K562 (cell line): ENCODE results near the gene ANGEL2. TPM values are rescaled to one million over a fixed set of nuclear protein-coding genes. Genes with fewer than 3 reads are reported as not detected.

ENCODE experiments used
- ADNP ChIP-seq: fragments of 200-800 bp; sonication (Bioruptor generic); IDR thresholded peaks from 2 replicates; pipeline ENCODE4 v1.6.1; 2016; ENCODE audit warnings: missing genetic modification characterization, missing compliant biosample characterization
- CREBBP ChIP-seq: IDR thresholded peaks from one replicate; pipeline ENCODE4 v1.6.1; 2012; ENCODE audit warnings: low read depth, mild to moderate bottlenecking, control low read depth, inconsistent platforms, low read length
- GATAD2A ChIP-seq: fragments of 450-650 bp; IDR thresholded peaks from 2 replicates; pipeline ENCODE4 v1.6.1; 2017
- GTF2F1 ChIP-seq: IDR thresholded peaks from 2 replicates; pipeline ENCODE4 v1.6.1; 2011; ENCODE audit warnings: low read depth, low read length, improper control_type of control experiment
- HDAC1 ChIP-seq, 2 experiments: fragments of 450-650 bp; IDR thresholded peaks; 2 replicates each; pipeline ENCODE4 v1.6.1; 2016 to 2017; ENCODE audit warnings: inconsistent platforms in 1 of 2, mild to moderate bottlenecking in 1 of 2, moderate library complexity in 1 of 2
- HEY1 ChIP-seq: fragments of 250-450 bp; sonication (Bioruptor Pico); IDR thresholded peaks from 2 replicates; pipeline ENCODE4 v1.5.0; 2020; ENCODE audit warnings: mild to moderate bottlenecking, moderate library complexity, borderline replicate concordance
- HMGN3 ChIP-seq: IDR thresholded peaks from 2 replicates; pipeline ENCODE4 v1.6.1; 2011; ENCODE audit warnings: borderline replicate concordance, low read depth, mild to moderate bottlenecking, mixed read lengths, low read length; ENCODE audit not compliant: insufficient read length; ENCODE audit errors: extremely low read depth
- HNRNPLL ChIP-seq: fragments of 200-400 bp; formaldehyde crosslinking; IDR thresholded peaks from 2 replicates; pipeline ENCODE4 v1.6.1; 2017; ENCODE audit warnings: low read length, low read depth, mild to moderate bottlenecking; ENCODE audit not compliant: poor library complexity, severe bottlenecking
- MEF2D ChIP-seq: conservative IDR thresholded peaks from 2 replicates; pipeline ENCODE4 v1.6.1; 2016; ENCODE audit warnings: low read depth, missing genetic modification characterization, missing compliant biosample characterization
- MIER1 ChIP-seq: fragments of 450-650 bp; IDR thresholded peaks from 2 replicates; pipeline ENCODE4 v1.6.1; 2016; ENCODE audit warnings: antibody characterized with exemption, mild to moderate bottlenecking, low read depth
- MXI1 ChIP-seq: IDR thresholded peaks from 2 replicates; pipeline ENCODE4 v1.6.1; 2011; ENCODE audit warnings: low read depth, mild to moderate bottlenecking, improper control_type of control experiment, low read length
- MYNN ChIP-seq, 2 experiments: sonication (generic); formaldehyde crosslinking in 1 of 2; IDR thresholded peaks; 2 replicates each; pipeline versions ENCODE4 v1.5.0 to v1.6.1; 2016 to 2020; ENCODE audit warnings: antibody characterized with exemption in 1 of 2, missing genetic modification reagents in 1 of 2
- NR2C2 ChIP-seq, 2 experiments: fragments of 200-800 bp in 1 of 2; sonication (Bioruptor generic) in 1 of 2; sonication (generic) in 1 of 2; formaldehyde crosslinking in 1 of 2; IDR thresholded peaks; 2 replicates each; pipeline versions ENCODE4 v1.6.1 to v1.8.0; 2016 to 2022; ENCODE audit warnings: mild to moderate bottlenecking in 1 of 2, missing compliant biosample characterization in 1 of 2, missing genetic modification characterization in 1 of 2, missing genetic modification reagents in 1 of 2
- TRIM24 ChIP-seq, 2 experiments: fragments of 450-650 bp; IDR thresholded peaks; 2 replicates each; pipeline ENCODE4 v1.6.1; 2016
- ZBED1 ChIP-seq: IDR thresholded peaks from 2 replicates; pipeline ENCODE4 v1.6.1; 2014
- ZNF24 ChIP-seq: fragments of 450-650 bp; IDR thresholded peaks from 2 replicates; pipeline ENCODE4 v1.6.1; 2016
- ZNF57 ChIP-seq: fragments of 450-650 bp; formaldehyde crosslinking; IDR thresholded peaks from 2 replicates; pipeline ENCODE4 v1.4.0; 2020; ENCODE audit warnings: mild to moderate bottlenecking, moderate library complexity
- polyA plus RNA-seq, 8 experiments: library from polyadenylated mRNA; depleted of rRNA in 4 of 8; stranded (reverse) in 5 of 8; unstranded in 3 of 8; fragments of >200 nt; fragmentation: Nextera tagmentation in 2 of 8; fragmentation: Illumina TruSeq in 1 of 8; extraction: Ambion mirVana in 2 of 8; extraction: Trizol in 1 of 8; gene quantifications; 2 replicates each; pipeline versions ENCODE4 v1.2.1 to v1.2.3, GENCODE V29; 2011 to 2014; ENCODE audit warnings: inconsistent platforms in 1 of 8, missing spikeins in 1 of 8
- total RNA-seq, 7 experiments: library from RNA; depleted of rRNA in 6 of 7; stranded (reverse); fragments of >200 nt in 6 of 7; fragmentation: Illumina TruSeq in 2 of 7; extraction: Trizol in 2 of 7; gene quantifications; 2 replicates each; pipeline versions ENCODE4 v1.2.1 to v1.2.3, GENCODE V29; 2011 to 2021; ENCODE audit warnings: low replicate concordance in 1 of 7
- TF ChIP-seq, protein P1 (sequence below), 2 experiments: fragments of 450-650 bp in 1 of 2; sonication (generic) in 1 of 2; formaldehyde crosslinking in 1 of 2; IDR thresholded peaks; 2 replicates each; pipeline versions ENCODE4 v1.7.1 to v1.9.0; 2016 to 2022; ENCODE audit warnings: inconsistent platforms in 1 of 2, mild to moderate bottlenecking in 1 of 2, missing genetic modification reagents in 1 of 2
- TF ChIP-seq, protein P2 (sequence below): fragments of 250-450 bp; sonication (Bioruptor Pico); IDR thresholded peaks from 2 replicates; pipeline ENCODE4 v1.9.0; 2021; ENCODE audit warnings: mild to moderate bottlenecking

Gene ANGEL2
- total and polyA plus RNA-seq, 9 of the 15 experiments (the other 6 are each of a cell fraction or from before 2014, with no cell fraction given), result 6.8 to 34.6 (median 26.2) TPM

DNA sequence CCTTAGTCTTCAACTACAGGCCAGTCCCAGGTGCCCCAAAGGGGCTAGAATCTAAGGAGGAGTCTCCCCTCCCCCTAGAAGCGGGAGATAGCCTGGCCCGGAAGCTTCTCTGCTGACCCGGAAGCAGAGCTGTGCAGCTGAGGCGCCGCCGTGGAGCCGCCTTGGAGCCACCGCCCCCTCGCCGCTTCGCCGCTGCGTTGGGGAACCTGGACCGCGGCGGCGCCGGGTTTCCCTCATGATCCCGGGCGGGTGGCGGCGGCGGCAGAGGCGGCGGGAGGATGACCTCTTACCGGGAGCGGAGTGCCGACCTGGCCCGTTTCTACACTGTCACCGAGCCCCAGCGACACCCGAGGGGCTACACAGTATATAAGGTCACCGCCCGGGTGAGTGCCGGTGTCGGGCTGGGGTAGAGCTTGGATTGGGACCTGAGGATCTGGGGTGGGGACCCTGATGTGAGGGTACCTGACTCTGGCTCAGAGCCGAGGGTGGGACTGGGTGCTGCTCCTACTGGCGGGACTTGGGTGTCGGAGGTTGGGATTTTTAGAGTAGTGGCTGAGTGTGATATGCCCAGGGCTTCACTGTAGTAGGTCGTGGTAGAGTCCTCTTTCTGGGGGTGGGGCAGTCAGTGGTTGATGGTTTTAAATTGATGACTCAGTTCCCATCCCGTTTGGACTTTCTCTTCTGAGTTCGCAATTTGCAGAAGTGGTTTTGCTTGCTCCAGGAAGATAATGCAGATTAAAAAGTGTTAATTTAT, 35.6 kb upstream of the ANGEL2 start, which contains the start of gene RPS6KC1 (continued):
- TF ChIP-seq, protein P1, sequence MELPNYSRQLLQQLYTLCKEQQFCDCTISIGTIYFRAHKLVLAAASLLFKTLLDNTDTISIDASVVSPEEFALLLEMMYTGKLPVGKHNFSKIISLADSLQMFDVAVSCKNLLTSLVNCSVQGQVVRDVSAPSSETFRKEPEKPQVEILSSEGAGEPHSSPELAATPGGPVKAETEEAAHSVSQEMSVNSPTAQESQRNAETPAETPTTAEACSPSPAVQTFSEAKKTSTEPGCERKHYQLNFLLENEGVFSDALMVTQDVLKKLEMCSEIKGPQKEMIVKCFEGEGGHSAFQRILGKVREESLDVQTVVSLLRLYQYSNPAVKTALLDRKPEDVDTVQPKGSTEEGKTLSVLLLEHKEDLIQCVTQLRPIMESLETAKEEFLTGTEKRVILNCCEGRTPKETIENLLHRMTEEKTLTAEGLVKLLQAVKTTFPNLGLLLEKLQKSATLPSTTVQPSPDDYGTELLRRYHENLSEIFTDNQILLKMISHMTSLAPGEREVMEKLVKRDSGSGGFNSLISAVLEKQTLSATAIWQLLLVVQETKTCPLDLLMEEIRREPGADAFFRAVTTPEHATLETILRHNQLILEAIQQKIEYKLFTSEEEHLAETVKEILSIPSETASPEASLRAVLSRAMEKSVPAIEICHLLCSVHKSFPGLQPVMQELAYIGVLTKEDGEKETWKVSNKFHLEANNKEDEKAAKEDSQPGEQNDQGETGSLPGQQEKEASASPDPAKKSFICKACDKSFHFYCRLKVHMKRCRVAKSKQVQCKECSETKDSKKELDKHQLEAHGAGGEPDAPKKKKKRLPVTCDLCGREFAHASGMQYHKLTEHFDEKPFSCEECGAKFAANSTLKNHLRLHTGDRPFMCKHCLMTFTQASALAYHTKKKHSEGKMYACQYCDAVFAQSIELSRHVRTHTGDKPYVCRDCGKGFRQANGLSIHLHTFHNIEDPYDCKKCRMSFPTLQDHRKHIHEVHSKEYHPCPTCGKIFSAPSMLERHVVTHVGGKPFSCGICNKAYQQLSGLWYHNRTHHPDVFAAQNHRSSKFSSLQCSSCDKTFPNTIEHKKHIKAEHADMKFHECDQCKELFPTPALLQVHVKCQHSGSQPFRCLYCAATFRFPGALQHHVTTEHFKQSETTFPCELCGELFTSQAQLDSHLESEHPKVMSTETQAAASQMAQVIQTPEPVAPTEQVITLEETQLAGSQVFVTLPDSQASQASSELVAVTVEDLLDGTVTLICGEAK (IDR thresholded peaks at IDR 0.05), result peak; percentile 98
- TF ChIP-seq, protein P1 (CRISPR knock-in tag; IDR thresholded peaks at IDR 0.05), result no peak
- TF ChIP-seq CREBBP (no peak), HDAC1 (IDR thresholded peaks at IDR 0.05) (peak; percentile 19 to 94; a peak in 2 of 4 replicates), ZNF24 (peak; percentile 9; the same call in 1 of the 2 replicates), NR2C2 (CRISPR knock-in tag; IDR thresholded peaks at IDR 0.05) (peak; percentile 99), NR2C2 (tag; IDR thresholded peaks at IDR 0.05) (peak; percentile 100), ZNF57 (CRISPR knock-in tag) (0 out of 2 replicates have a peak, but pooled peaks have one; percentile 55), ADNP (no peak), GATAD2A (no peak), TRIM24 (IDR thresholded peaks at IDR 0.05) (peak in 1 of 2 experiments; percentile 14; a peak in 1 of 4 replicates), MXI1 (peak; percentile 75), HEY1 (no peak), MEF2D (tag) (peak; percentile 73), HMGN3 (peak; percentile 92), ZBED1 (no peak), MYNN (IDR thresholded peaks at IDR 0.05) (peak; percentile 39; the same call in 1 of the 2 replicates), MYNN (CRISPR knock-in tag; IDR thresholded peaks at IDR 0.05) (no peak), GTF2F1 (peak; percentile 45; the same call in 1 of the 2 replicates), MIER1 (0 out of 2 replicates have a peak, but pooled peaks have one; percentile 26), HNRNPLL (no peak)
- TF ChIP-seq, protein P2, sequence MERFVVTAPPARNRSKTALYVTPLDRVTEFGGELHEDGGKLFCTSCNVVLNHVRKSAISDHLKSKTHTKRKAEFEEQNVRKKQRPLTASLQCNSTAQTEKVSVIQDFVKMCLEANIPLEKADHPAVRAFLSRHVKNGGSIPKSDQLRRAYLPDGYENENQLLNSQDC, result peak; percentile 86
